ENCODE data around the gene SARDH.

- no peak for TF ChIP-seq CTCF (IDR thresholded peaks at IDR 0.05)
- no peak for TF ChIP-seq POLR2A (IDR thresholded peaks at IDR 0.05)
Measured at GRCh38 chr9:133713150-133713959, 24.8 kb downstream of the SARDH start.
